IMR-90 (cell line): ENCODE data around the gene HLA-DOA. TPM values are rescaled to one million over a fixed set of nuclear protein-coding genes. Genes with fewer than 3 reads are reported as not detected.

ENCODE experiments used
- ATAC-seq: fragments of 200-7000 bp; cut with Tn5 transposase; 2 replicates; pipeline ENCODE4 v1.9.1; 2020; ENCODE audit warnings: low read depth, mild to moderate bottlenecking, moderate library complexity
- BruUV-seq: library from RNA; stranded (reverse); fragments of 400-500 nt; replicated peaks from 2 replicates; lab custom pipeline; 2021; lab: Mats Ljungman, UMichigan
- CTCF ChIA-PET: fragments of 300-600 bp; formaldehyde crosslinking; extraction: SDS; loops from one replicate; lab custom pipeline; 2021; ENCODE audit warnings: antibody characterized with exemption; lab: Yijun Ruan, JAX
- POLR2A ChIA-PET: fragments of 300-600 bp; sonication (Branson Sonifier 250); formaldehyde crosslinking; loops from one replicate; lab custom pipeline; 2022; ENCODE audit warnings: antibody characterized with exemption; ENCODE audit not compliant: unreplicated experiment; lab: Charles Lee
- DNase-seq: peaks from one replicate; pipeline ENCODE4 v3.0.0; 2013
- H2AFZ ChIP-seq: replicated peaks from 2 replicates; pipeline ENCODE3; 2013; ENCODE audit warnings: low read length, mild to moderate bottlenecking; ENCODE audit not compliant: poor library complexity
- H2AK5ac ChIP-seq: 2 replicates; pipeline ENCODE4 v1.6.1; 2013; ENCODE audit warnings: low read depth, low read length, inconsistent platforms
- H2AK9ac ChIP-seq: replicated peaks from 2 replicates; pipeline ENCODE3; 2013; ENCODE audit warnings: mild to moderate bottlenecking, low read depth, low read length, moderate library complexity; ENCODE audit not compliant: poor library complexity
- H2BK120ac ChIP-seq: 2 replicates; pipeline ENCODE4 v1.6.1; 2013; ENCODE audit warnings: low read depth, low read length, inconsistent platforms
- H2BK15ac ChIP-seq: 3 replicates; pipeline ENCODE4 v1.6.1; 2013; ENCODE audit warnings: low read depth, low read length, inconsistent platforms
- H2BK20ac ChIP-seq: 2 replicates; pipeline ENCODE4 v1.6.1; 2013; ENCODE audit warnings: low read depth, mild to moderate bottlenecking, inconsistent platforms, low read length, moderate library complexity
- H2BK5ac ChIP-seq: 2 replicates; pipeline ENCODE4 v1.6.1; 2013; ENCODE audit warnings: mild to moderate bottlenecking, low read depth, low read length, inconsistent platforms; ENCODE audit not compliant: poor library complexity, severe bottlenecking
- H3K14ac ChIP-seq: replicated peaks from 2 replicates; pipeline ENCODE4 v1.6.1; 2013; ENCODE audit warnings: low read depth, low read length, inconsistent platforms
- H3K18ac ChIP-seq: 2 replicates; pipeline ENCODE4 v1.6.1; 2013; ENCODE audit warnings: low read depth, low read length, control low read depth
- H3K23ac ChIP-seq: 2 replicates; pipeline ENCODE4 v1.6.1; 2013; ENCODE audit warnings: low read depth, low read length, inconsistent platforms
- H3K27ac ChIP-seq: 2 replicates; pipeline ENCODE4 v1.5.1; 2013; ENCODE audit warnings: mild to moderate bottlenecking, control low read depth, low read length; ENCODE audit not compliant: insufficient read depth
- H3K27me3 ChIP-seq: 2 replicates; pipeline ENCODE4 v1.6.1; 2013; ENCODE audit warnings: low read length; ENCODE audit not compliant: control insufficient read depth, insufficient read depth
- H3K36me3 ChIP-seq: 2 replicates; pipeline ENCODE4 v1.6.1; 2013; ENCODE audit warnings: low read length, mixed read lengths; ENCODE audit not compliant: control insufficient read depth, insufficient read depth
- H3K4ac ChIP-seq: 2 replicates; pipeline ENCODE4 v1.6.1; 2013; ENCODE audit warnings: low read depth, low read length, inconsistent platforms
- H3K4me1 ChIP-seq: 2 replicates; pipeline ENCODE4 v1.6.1; 2013; ENCODE audit warnings: low read length, mixed read lengths; ENCODE audit not compliant: control insufficient read depth, insufficient read depth
- H3K4me2 ChIP-seq: 2 replicates; pipeline ENCODE4 v1.6.1; 2013; ENCODE audit warnings: low read depth, mild to moderate bottlenecking, control low read depth, low read length, moderate library complexity
- H3K4me3 ChIP-seq: 2 replicates; pipeline ENCODE4 v1.5.1; 2013; ENCODE audit warnings: low read depth, mild to moderate bottlenecking, control low read depth, low read length, moderate library complexity; ENCODE audit not compliant: insufficient read depth
- H3K56ac ChIP-seq: 2 replicates; pipeline ENCODE4 v1.6.1; 2013; ENCODE audit warnings: low read length, inconsistent platforms; ENCODE audit not compliant: insufficient read depth; ENCODE audit errors: extremely low read depth
- H3K79me1 ChIP-seq, 2 experiments: 2 replicates each; pipeline ENCODE4 v1.6.1; 2013; ENCODE audit warnings: low read length in 2 of 2, inconsistent platforms in 1 of 2, low read depth in 1 of 2
- H3K9ac ChIP-seq: 2 replicates; pipeline ENCODE4 v1.6.1; 2013; ENCODE audit warnings: low read depth, low read length, control low read depth
- H3K9me1 ChIP-seq: 2 replicates; pipeline ENCODE4 v1.6.1; 2013; ENCODE audit warnings: low read length, inconsistent platforms; ENCODE audit not compliant: insufficient read depth
- H3K9me3 ChIP-seq: 2 replicates; pipeline ENCODE4 v1.6.1; 2013; ENCODE audit warnings: low read length; ENCODE audit not compliant: control insufficient read depth, insufficient read depth
- H4K20me1 ChIP-seq: 2 replicates; pipeline ENCODE4 v1.6.1; 2013; ENCODE audit warnings: low read length, inconsistent platforms; ENCODE audit not compliant: insufficient read depth
- H4K5ac ChIP-seq: 2 replicates; pipeline ENCODE4 v1.6.1; 2013; ENCODE audit warnings: mild to moderate bottlenecking, low read depth, low read length, control low read depth
- H4K8ac ChIP-seq, 2 experiments: 2 replicates each; pipeline ENCODE4 v1.6.1; 2013; ENCODE audit warnings: low read depth in 2 of 2, low read length in 2 of 2, control low read depth in 1 of 2, inconsistent platforms in 1 of 2
- H4K91ac ChIP-seq: 2 replicates; pipeline ENCODE4 v1.6.1; 2013; ENCODE audit warnings: low read depth, low read length, inconsistent platforms; ENCODE audit not compliant: insufficient read depth
- BHLHE40 ChIP-seq: fragments of 150-350 bp; IDR thresholded peaks from 2 replicates; pipeline ENCODE4 v1.6.1; 2016; ENCODE audit warnings: mild to moderate bottlenecking, low read depth, low read length
- CHD1 ChIP-seq: IDR thresholded peaks from 2 replicates; pipeline ENCODE4 v1.6.1; 2012; ENCODE audit warnings: low read depth, low read length, improper control_type of control experiment
- MAFK ChIP-seq: IDR thresholded peaks from 2 replicates; pipeline ENCODE4 v1.6.1; 2012; ENCODE audit warnings: low read depth, low read length, improper control_type of control experiment
- MXI1 ChIP-seq: IDR thresholded peaks from 2 replicates; pipeline ENCODE4 v1.6.1; 2012; ENCODE audit warnings: low read depth, mild to moderate bottlenecking, low read length, moderate library complexity, borderline replicate concordance
- POLR2A ChIP-seq: IDR thresholded peaks from 2 replicates; pipeline ENCODE4 v1.6.1; 2012; ENCODE audit warnings: mild to moderate bottlenecking, low read depth, low read length
- RAD21 ChIP-seq: IDR thresholded peaks from 2 replicates; pipeline ENCODE4 v1.6.1; 2012; ENCODE audit warnings: low read length, improper control_type of control experiment
- RCOR1 ChIP-seq: IDR thresholded peaks from 2 replicates; pipeline ENCODE4 v1.6.1; 2012; ENCODE audit warnings: mild to moderate bottlenecking, low read length, improper control_type of control experiment; ENCODE audit not compliant: insufficient replicate concordance
- RFX5 ChIP-seq: IDR thresholded peaks from 2 replicates; pipeline ENCODE4 v1.8.0; 2012; ENCODE audit warnings: low read depth, mild to moderate bottlenecking, low read length, moderate library complexity
- SMC3 ChIP-seq: fragments of 150-350 bp; IDR thresholded peaks from 2 replicates; pipeline ENCODE4 v1.6.1; 2016; ENCODE audit warnings: low read depth, mild to moderate bottlenecking, antibody characterized with exemption, low read length, moderate library complexity
- USF2 ChIP-seq: fragments of 150-350 bp; IDR thresholded peaks from 2 replicates; pipeline ENCODE4 v1.6.1; 2017; ENCODE audit warnings: mild to moderate bottlenecking, antibody characterized with exemption, low read length, low read depth
- WGBS, 2 experiments: methylation state at CpG; one replicate each; pipeline versions ENCODE4 v1.1.5 to v1.1.7; 2013; ENCODE audit warnings: missing lambda C conversion rate in 2 of 2; ENCODE audit not compliant: insufficient read length in 1 of 2; ENCODE audit errors: extremely low coverage in 2 of 2; 5-methylcytosine and 5-hydroxymethylcytosine counted together
- dilution Hi-C: fragments of 300-500 bp; cut with HindIII; formaldehyde crosslinking; loops from one replicate; pipeline ENCODE4 v1.14.3; 2018; ENCODE audit warnings: low sequenced_read_pairs; ENCODE audit not compliant: unreplicated experiment
- in situ Hi-C: fragments of 300-500 bp; cut with MboI; formaldehyde crosslinking; loops from 3 replicates; pipeline ENCODE4 v1.14.3; 2019; ENCODE audit warnings: low sequenced_read_pairs, inconsistent platforms, mixed read lengths
- intact Hi-C: fragments of 100-400 bp; cut with micrococcal nuclease; formaldehyde crosslinking; loops from 2 replicates; pipeline ENCODE4 v1.10.0; 2022
- polyA plus RNA-seq, 3 experiments: library from polyadenylated mRNA; depleted of rRNA; stranded (reverse); fragments of >200 nt; gene quantifications; 2 replicates each; pipeline ENCODE4 v1.2.3, GENCODE V29; 2012; ENCODE audit warnings: low replicate concordance in 1 of 3
- total RNA-seq: library from RNA; depleted of rRNA; stranded (reverse); fragments of >200 nt; gene quantifications from 2 replicates; pipeline ENCODE4 v1.2.3, GENCODE V29; 2012

HLA-DOA gene
- total and polyA plus RNA-seq, 2 of the 4 experiments (the other 2 are of a cell fraction): not detected

DNA sequence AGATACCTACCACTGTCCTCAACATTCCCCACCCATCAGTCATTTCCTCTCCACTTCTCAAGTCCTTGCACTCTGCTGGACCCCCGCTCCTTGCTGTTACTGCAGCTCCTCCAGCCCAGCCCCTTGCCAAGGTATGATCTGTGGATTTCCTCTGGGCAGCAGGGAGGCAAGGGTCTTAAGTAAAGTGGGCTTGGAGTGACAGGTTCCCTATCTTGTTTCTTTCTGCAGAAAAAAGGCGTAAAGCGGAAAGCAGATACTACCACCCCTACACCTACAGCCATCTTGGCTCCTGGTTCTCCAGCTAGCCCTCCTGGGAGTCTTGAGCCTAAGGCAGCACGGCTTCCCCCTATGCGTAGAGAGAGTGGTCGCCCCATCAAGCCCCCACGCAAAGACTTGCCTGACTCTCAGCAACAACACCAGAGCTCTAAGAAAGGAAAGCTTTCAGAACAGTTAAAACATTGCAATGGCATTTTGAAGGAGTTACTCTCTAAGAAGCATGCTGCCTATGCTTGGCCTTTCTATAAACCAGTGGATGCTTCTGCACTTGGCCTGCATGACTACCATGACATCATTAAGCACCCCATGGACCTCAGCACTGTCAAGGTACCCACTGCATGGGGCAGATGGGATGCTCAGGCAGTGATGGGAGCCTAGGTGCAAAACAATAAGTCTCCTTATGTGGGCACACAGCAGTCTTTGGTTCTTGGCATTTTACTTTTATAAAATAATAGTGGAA is 32.9 kb downstream of the HLA-DOA start:
- in situ Hi-C loops: loop anchor here (5.0 kb wide), 1 partner anchor 39 kb away; no protein-coding TSS in a partner anchor
- no peak overlapping the region; the same call in 1 of the 2 replicates for H3K4me2 ChIP-seq
- H3K9me3 ChIP-seq: no peaks in the 10 kb centered on the region
- no peak overlapping the region for H2AK9ac ChIP-seq
- WGBS, 2 experiments: 100% methylated on average over 1 of the region's 7 CpGs; no CpG with 5 or more reads in 1 of the 2 experiments
- ChIA-PET CTCF (interaction anchor here (1.9 kb wide), 1 partner anchor 90 kb away, joined by 4 read pairs; no protein-coding TSS in a partner anchor), POLR2A (no interaction called here)
- no peak for TF ChIP-seq MAFK
- TF ChIP-seq RCOR1: no peak
- TF ChIP-seq CHD1: no peak
- TF ChIP-seq BHLHE40: no peak
- TF ChIP-seq RAD21: no peak
- TF ChIP-seq SMC3: no peak
- TF ChIP-seq RFX5: no peak
- no peak for TF ChIP-seq POLR2A
- no peak for TF ChIP-seq MXI1
- TF ChIP-seq USF2: no peak
- H3K36me3 ChIP-seq: peaks cover 72% of the 10 kb centered on the region
- no peaks in the 10 kb centered on the region for H3K27me3 ChIP-seq
- H3K23ac ChIP-seq: peak overlapping the region; percentile 84
- H3K4me3 ChIP-seq: no peak overlapping the region
- no peak overlapping the region for H2BK120ac ChIP-seq
- H4K20me1 ChIP-seq: peaks cover 96% of the 10 kb centered on the region
- H2BK15ac ChIP-seq: no peak overlapping the region
- no peak overlapping the region for H4K8ac ChIP-seq
- DNase-seq (no peak), ATAC-seq (no peak)
- H2AFZ ChIP-seq: peak overlapping the region; percentile 18
- H3K27ac ChIP-seq: no peak overlapping the region
- H4K91ac ChIP-seq: no peak overlapping the region
- no peak overlapping the region for H3K4ac ChIP-seq
- no peak overlapping the region for H3K9ac ChIP-seq
- H2AK5ac ChIP-seq: no peak overlapping the region
- no peak overlapping the region for H2BK20ac ChIP-seq
- H3K4me1 ChIP-seq: peaks cover 6% of the 10 kb centered on the region; the same call in 1 of the 2 replicates
- intact Hi-C loops: no loop called here
- peaks cover 9% of the 10 kb centered on the region for H3K9me1 ChIP-seq
- H3K56ac ChIP-seq: no peak overlapping the region
- no peak overlapping the region for H2BK5ac ChIP-seq
- TSS peak; percentile 10 for BruUV-seq
- H3K14ac ChIP-seq: 0 out of 2 replicates have a peak overlapping the region, but pooled peaks have one; percentile 42
- H3K79me1 ChIP-seq: peaks cover 42 to 57% of the 10 kb centered on the region in 2 experiments
- no peak overlapping the region for H3K18ac ChIP-seq
- dilution Hi-C loops: no loop called here
- no peak overlapping the region for H4K5ac ChIP-seq
